GM23248 (cell line): ENCODE results near the gene BMAL2.

Experiments
- EZH2 ChIP-seq: fragments of 200-600 bp; sonication (generic); IDR thresholded peaks from 2 replicates; pipeline ENCODE4 v1.6.1; 2018; ENCODE audit warnings: antibody characterized with exemption, mild to moderate bottlenecking; ENCODE audit not compliant: insufficient read depth, poor library complexity, severe bottlenecking
- EZH2phosphoT487 ChIP-seq: fragments of 200-600 bp; sonication (generic); IDR thresholded peaks from 2 replicates; pipeline ENCODE4 v1.6.1; 2018; ENCODE audit warnings: antibody characterized with exemption, moderate library complexity, mild to moderate bottlenecking, low read depth; ENCODE audit not compliant: insufficient read depth

- TF ChIP-seq EZH2 = no peak
- TF ChIP-seq EZH2phosphoT487 = no peak
Measured at GRCh38 chr12:27336282-27336653, 3.6 kb downstream of the BMAL2 start.
